Breast epithelium (tissue), 4 donors: ENCODE results near the gene TOMT. TPM values are rescaled to one million over a fixed set of nuclear protein-coding genes. Genes with fewer than 3 reads are reported as not detected.

ENCODE experiments used
- DNase-seq, 2 donors: peaks; one replicate each; pipeline ENCODE4 v3.0.0-alpha.2; 2019; ENCODE audit warnings: low spot score in 2 of 2
- H3K27ac ChIP-seq, 2 donors: fragments of 200-600 bp; sonication (generic) in 1 of 2; one replicate each; pipeline ENCODE4 v1.5.1; 2016 to 2019; ENCODE audit warnings: mild to moderate bottlenecking in 1 of 2
- H3K27me3 ChIP-seq, 2 donors: fragments of 200-600 bp; sonication (generic) in 1 of 2; one replicate each; pipeline versions ENCODE4 v1.5.1 to v1.6.0; 2017 to 2019; ENCODE audit warnings: control low read depth in 1 of 2, mild to moderate bottlenecking in 1 of 2
- H3K36me3 ChIP-seq: fragments of 200-600 bp; one replicate; pipeline ENCODE4 v1.5.1; 2019
- H3K4me1 ChIP-seq, 2 donors: fragments of 200-600 bp; sonication (generic); one replicate each; pipeline ENCODE4 v1.5.1; 2016 to 2019; ENCODE audit warnings: control low read depth in 1 of 2
- H3K4me3 ChIP-seq, 3 donors: fragments of 200-600 bp; sonication (generic); 1 replicate in 2 of 3; 2 replicates in 1 of 3; pipeline ENCODE4 v1.5.1; 2016 to 2019; ENCODE audit warnings: mild to moderate bottlenecking in 3 of 3, moderate library complexity in 2 of 3
- H3K9me3 ChIP-seq, 2 donors: fragments of 200-600 bp; sonication (generic) in 1 of 2; one replicate each; pipeline ENCODE4 v1.5.1; 2016 to 2019; ENCODE audit warnings: control low read depth in 1 of 2
- POLR2A ChIP-seq: fragments of 450-650 bp; IDR thresholded peaks from one replicate; pipeline ENCODE4 v1.6.1; 2016; ENCODE audit warnings: antibody characterized with exemption, mild to moderate bottlenecking, moderate library complexity
- POLR2AphosphoS5 ChIP-seq, 3 donors: sonication (generic); formaldehyde crosslinking; IDR thresholded peaks; one replicate each; pipeline ENCODE4 v1.6.1; 2017; ENCODE audit warnings: antibody characterized with exemption in 3 of 3
- intact Hi-C: fragments of 100-400 bp; cut with DNase I; formaldehyde crosslinking; loops from one replicate; pipeline ENCODE4 v1.15.1; 2023; ENCODE audit warnings: low total_unique reads
- total RNA-seq, 3 donors: library from RNA; depleted of rRNA; stranded (reverse); fragments of >200 nt; gene quantifications; one replicate each; pipeline ENCODE4 v1.1.0, GENCODE V29; 2016
- TF ChIP-seq, protein P1 (sequence below), 3 donors: fragments of 450-650 bp; IDR thresholded peaks; one replicate each; pipeline ENCODE4 v1.5.1; 2016 to 2017; ENCODE audit warnings: antibody characterized with exemption in 3 of 3, mild to moderate bottlenecking in 3 of 3, moderate library complexity in 3 of 3

Gene TOMT
- total RNA-seq, 3 donors from 2014 or later, result not detected

DNA sequence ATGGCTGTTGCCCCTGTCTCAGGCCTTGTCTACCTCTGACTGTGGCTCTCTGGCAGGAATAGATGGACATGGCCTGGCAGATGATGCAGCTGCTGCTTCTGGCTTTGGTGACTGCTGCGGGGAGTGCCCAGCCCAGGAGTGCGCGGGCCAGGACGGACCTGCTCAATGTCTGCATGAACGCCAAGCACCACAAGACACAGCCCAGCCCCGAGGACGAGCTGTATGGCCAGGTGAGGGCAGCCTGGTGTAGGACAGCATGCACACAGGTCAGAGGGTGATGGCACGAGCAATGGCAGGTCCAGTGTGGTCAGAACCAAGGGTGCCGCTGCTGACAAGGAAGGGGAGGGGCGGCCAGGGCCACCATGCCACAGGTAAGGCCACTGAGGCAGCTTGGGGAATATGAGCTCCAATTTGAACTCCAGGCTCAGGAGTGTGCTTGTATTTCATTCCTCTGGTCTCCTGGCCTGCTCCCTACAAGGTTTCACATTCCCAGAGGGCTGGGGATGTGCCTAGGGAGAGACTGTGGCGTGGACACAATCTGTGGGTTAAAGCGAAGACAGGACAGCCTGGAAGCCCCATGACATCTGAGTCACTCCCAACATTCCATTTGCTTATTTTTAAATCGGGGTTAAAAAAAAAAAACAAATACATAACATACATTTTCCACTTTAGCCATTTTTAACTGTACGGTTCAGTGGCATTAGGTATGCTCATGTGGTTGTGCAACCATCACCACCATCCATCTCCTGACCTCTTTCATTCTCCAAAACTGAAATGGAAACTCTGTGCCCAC, 30.4 kb downstream of the TOMT start:
- Histone ChIP-seq H3K36me3 (no peaks in the 10 kb centered on the region), H3K9me3 (no peaks in the 10 kb centered on the region), H3K27me3 (no peaks in the 10 kb centered on the region), H3K4me1 (no peaks in the 10 kb centered on the region), H3K27ac (no peak overlapping the region), H3K4me3 (no peak overlapping the region)
- intact Hi-C loops, result no loop called here
- TF ChIP-seq, protein P1, sequence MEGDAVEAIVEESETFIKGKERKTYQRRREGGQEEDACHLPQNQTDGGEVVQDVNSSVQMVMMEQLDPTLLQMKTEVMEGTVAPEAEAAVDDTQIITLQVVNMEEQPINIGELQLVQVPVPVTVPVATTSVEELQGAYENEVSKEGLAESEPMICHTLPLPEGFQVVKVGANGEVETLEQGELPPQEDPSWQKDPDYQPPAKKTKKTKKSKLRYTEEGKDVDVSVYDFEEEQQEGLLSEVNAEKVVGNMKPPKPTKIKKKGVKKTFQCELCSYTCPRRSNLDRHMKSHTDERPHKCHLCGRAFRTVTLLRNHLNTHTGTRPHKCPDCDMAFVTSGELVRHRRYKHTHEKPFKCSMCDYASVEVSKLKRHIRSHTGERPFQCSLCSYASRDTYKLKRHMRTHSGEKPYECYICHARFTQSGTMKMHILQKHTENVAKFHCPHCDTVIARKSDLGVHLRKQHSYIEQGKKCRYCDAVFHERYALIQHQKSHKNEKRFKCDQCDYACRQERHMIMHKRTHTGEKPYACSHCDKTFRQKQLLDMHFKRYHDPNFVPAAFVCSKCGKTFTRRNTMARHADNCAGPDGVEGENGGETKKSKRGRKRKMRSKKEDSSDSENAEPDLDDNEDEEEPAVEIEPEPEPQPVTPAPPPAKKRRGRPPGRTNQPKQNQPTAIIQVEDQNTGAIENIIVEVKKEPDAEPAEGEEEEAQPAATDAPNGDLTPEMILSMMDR (IDR thresholded peaks at IDR 0.05), result no peak
- TF ChIP-seq POLR2AphosphoS5 (IDR thresholded peaks at IDR 0.05) (no peak), POLR2A (no peak)
- DNase-seq, result no peak

DNA sequence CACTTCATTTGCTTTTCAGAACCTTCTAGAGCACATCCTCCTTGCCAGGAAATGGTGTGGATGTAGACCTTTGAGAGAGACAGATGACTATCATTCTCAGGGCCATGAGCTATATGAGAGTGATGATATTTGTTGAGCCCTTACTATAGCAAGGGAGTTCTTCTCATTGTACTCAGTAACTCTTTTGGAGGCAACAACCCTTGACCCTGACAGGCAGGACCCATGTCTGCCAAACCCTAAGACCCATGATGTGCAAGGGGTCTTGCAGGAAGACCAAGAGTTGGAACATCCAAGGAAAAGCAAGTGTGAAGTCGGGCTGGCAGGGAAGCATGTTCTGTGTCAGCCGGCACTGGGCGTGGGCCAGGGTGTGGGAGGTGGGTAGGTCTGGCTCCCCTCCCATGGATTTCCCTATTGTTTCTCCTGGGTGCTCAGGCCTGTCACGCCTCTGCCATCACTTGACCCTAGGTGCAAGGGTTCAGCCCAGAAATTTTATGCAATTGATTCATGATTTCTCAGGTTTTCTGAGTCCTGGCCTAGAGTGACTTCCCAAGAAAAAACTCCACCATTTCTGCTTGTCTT, 31.0 kb downstream of the TOMT start:
- Histone ChIP-seq H3K9me3 (no peaks in the 10 kb centered on the region), H3K4me1 (no peaks in the 10 kb centered on the region), H3K27ac (no peak overlapping the region), H3K36me3 (no peaks in the 10 kb centered on the region), H3K4me3 (no peak overlapping the region), H3K27me3 (no peaks in the 10 kb centered on the region)
- TF ChIP-seq POLR2AphosphoS5 (IDR thresholded peaks at IDR 0.05) (no peak), POLR2A (no peak)
- TF ChIP-seq, protein P1 (IDR thresholded peaks at IDR 0.05), result no peak
- no peak for DNase-seq
- intact Hi-C loops, result no loop called here

DNA sequence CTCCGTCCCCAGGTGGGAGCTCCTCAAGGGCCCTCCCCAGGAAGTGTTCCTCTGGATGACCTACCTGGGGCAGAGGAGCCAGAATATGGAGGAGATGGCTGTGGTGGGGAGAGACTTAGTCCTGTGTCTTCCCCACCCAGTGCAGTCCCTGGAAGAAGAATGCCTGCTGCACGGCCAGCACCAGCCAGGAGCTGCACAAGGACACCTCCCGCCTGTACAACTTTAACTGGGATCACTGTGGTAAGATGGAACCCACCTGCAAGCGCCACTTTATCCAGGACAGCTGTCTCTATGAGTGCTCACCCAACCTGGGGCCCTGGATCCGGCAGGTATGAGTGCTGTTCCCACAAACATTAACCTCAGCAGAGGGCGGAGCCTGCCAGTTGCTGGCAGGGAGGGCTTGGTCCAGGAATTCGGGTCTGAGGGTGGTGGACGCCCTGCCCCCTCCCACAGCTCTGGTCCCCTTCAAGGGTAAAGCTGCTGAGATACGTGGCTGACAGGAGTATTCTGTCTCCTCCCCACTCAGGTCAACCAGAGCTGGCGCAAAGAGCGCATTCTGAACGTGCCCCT, 33.2 kb downstream of the TOMT start:
- H3K9me3 ChIP-seq, result no peaks in the 10 kb centered on the region
- no peak for TF ChIP-seq POLR2AphosphoS5 (IDR thresholded peaks at IDR 0.05)
- TF ChIP-seq POLR2A, result no peak
- TF ChIP-seq, protein P1 (IDR thresholded peaks at IDR 0.05), result no peak
- intact Hi-C loops, result no loop called here
- peak overlapping the region in 1 of 2 donors; percentile 66 for H3K27ac ChIP-seq
- no peak for DNase-seq
- H3K27me3 ChIP-seq, result no peaks in the 10 kb centered on the region
- H3K4me1 ChIP-seq, result no peaks in the 10 kb centered on the region
- no peaks in the 10 kb centered on the region for H3K36me3 ChIP-seq
- no peak overlapping the region for H3K4me3 ChIP-seq

DNA sequence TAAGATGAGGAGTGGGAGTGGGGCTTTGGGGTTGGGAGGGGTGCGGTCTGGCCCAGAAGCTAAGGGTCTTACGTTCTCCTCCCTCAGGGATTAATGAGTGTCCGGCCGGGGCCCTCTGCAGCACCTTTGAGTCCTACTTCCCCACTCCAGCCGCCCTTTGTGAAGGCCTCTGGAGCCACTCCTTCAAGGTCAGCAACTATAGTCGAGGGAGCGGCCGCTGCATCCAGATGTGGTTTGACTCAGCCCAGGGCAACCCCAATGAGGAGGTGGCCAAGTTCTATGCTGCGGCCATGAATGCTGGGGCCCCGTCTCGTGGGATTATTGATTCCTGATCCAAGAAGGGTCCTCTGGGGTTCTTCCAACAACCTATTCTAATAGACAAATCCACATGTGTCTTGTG, 33.8 kb downstream of the TOMT start:
- H3K27ac ChIP-seq, result peak overlapping the region; percentile 58 to 66
- no peak for DNase-seq
- TF ChIP-seq POLR2A (no peak), POLR2AphosphoS5 (IDR thresholded peaks at IDR 0.05) (no peak)
- TF ChIP-seq, protein P1 (IDR thresholded peaks at IDR 0.05), result no peak
- no peaks in the 10 kb centered on the region for H3K36me3 ChIP-seq
- no peaks in the 10 kb centered on the region for H3K9me3 ChIP-seq
- H3K4me3 ChIP-seq, result no peak overlapping the region
- no peaks in the 10 kb centered on the region for H3K4me1 ChIP-seq
- no peaks in the 10 kb centered on the region for H3K27me3 ChIP-seq
- intact Hi-C loops, result no loop called here

DNA sequence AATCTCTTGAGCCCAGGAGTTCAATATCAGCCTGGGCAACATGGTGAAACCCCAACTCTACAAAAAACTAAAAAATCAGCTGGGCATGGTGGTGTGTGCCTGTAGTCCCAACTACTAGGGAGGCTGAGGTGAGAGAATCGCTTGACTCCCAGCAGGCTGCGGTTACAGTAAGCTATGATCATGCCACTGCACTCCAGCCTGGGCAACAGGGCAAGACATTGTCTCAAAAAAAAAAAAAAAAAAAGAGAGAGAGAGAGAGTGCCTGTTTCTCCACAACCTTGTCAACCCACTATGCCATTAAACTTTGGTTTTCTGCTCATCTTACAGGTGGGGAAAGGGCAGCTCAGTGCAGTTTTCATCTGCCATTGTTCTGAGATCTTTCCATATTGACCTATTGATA, 34.9 kb downstream of the TOMT start:
- Histone ChIP-seq H3K9me3 (no peaks in the 10 kb centered on the region), H3K4me1 (no peaks in the 10 kb centered on the region), H3K27me3 (no peaks in the 10 kb centered on the region), H3K4me3 (no peak overlapping the region), H3K27ac (peak overlapping the region; percentile 52 to 66), H3K36me3 (no peaks in the 10 kb centered on the region)
- no peak for DNase-seq
- TF ChIP-seq, protein P1 (IDR thresholded peaks at IDR 0.05), result no peak
- TF ChIP-seq POLR2A, result no peak
- TF ChIP-seq POLR2AphosphoS5 (IDR thresholded peaks at IDR 0.05), result no peak
- intact Hi-C loops, result no loop called here
